Stimulated activated effector memory CD8-positive, alpha-beta T cell treated with anti-CD3 and anti-CD28 coated beads, Interleukin-12 subunit alpha, Interleukin-12 subunit beta, amount 100 ng/mL, for 72 hours (primary cell): ENCODE measurements around the gene PACSIN2.
"Not testable (repeated sequence)": the region's sequence is repeated elsewhere in the genome, so short reads cannot be mapped to it uniquely, and the experiment has no call there.

Experiments
- ATAC-seq: fragments of 150-1000 bp; cut with Tn5 transposase; 2 replicates; pipeline ENCODE4 v1.10.0; 2021
- DNase-seq, 2 donors: peaks; one replicate each; pipeline ENCODE4 v3.0.0; 2021 to 2022; ENCODE audit warnings: low spot score in 2 of 2
- H3K27ac Mint-ChIP-seq: one replicate; pipeline ENCODE4 v1.8.0; 2022; ENCODE audit warnings: mild to moderate bottlenecking, mixed read lengths
- H3K36me3 Mint-ChIP-seq: one replicate; pipeline ENCODE4 v1.8.0; 2022; ENCODE audit warnings: mild to moderate bottlenecking, mixed read lengths
- H3K4me1 Mint-ChIP-seq: one replicate; pipeline ENCODE4 v1.8.0; 2022; ENCODE audit warnings: mixed read lengths
- H3K4me3 Mint-ChIP-seq: one replicate; pipeline ENCODE4 v1.8.0; 2022; ENCODE audit warnings: mild to moderate bottlenecking, mixed read lengths
- H3K9me3 Mint-ChIP-seq: one replicate; pipeline ENCODE4 v1.8.0; 2022; ENCODE audit warnings: mixed read lengths

PACSIN2 gene

DNA sequence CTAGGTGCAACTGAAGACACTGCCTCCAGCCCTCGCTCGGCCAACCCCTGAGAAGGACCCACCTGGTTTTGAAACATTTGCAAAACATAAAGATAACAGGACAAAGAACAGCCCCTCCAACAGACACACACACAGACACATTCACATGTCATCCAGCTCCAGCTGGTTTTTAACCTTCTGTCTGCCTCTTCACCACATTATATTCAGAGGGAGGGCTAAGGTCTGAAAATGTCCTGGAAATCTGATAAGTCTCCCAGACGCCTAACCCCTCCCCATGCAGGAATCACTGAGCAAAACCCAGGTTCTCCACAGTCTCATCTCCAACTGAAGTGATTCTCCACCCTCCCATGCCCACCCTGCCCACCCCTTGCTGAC lies 29.4 kb downstream of the PACSIN2 start:
- Mint-ChIP-seq H3K9me3 (no peaks in the 10 kb centered on the region), H3K36me3 (no peaks in the 10 kb centered on the region), H3K4me1 (peaks cover 27% of the 10 kb centered on the region), H3K4me3 (no peak overlapping the region), H3K27ac (no peak overlapping the region)
- DNase-seq (no peak), ATAC-seq (no peak)

DNA sequence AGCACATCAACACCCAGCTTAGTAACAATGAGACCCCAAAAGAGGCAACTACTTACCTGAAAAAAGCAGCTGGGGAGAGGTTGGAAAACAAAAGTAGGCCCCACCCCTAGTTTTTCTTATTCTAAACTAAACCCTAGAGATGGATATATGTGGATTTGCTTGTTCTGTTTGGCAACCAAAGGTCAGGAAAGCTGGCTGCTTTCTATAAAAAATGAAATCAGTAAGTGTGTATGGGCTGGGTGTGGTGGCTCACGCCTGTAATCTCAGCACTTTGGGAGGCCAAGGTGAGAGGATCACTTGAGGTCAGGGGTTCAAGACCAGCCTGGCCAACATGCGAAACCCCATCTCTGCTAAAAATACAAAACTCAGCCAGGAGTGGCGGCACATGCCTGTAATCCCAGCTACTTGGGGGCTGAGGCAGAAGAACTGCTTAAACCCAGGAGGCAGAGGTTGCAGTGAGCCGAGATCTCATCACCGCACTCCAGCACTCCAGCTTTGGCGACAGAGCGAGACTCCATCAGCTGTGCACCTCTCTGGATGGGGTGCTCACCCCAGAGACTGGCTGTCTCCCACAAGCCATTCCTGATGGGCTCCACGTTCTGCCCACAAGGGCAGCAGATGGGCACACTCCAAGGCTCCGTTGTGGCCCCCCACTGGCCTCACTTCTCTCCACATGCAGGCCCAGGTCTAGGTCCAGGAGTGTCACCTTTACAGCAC lies 30.0 kb downstream of the PACSIN2 start:
- Mint-ChIP-seq H3K4me3 (no peak overlapping the region), H3K9me3 (no peaks in the 10 kb centered on the region), H3K36me3 (no peaks in the 10 kb centered on the region), H3K4me1 (peaks cover 22% of the 10 kb centered on the region), H3K27ac (no peak overlapping the region)
- DNase-seq (no peak), ATAC-seq (no peak)

DNA sequence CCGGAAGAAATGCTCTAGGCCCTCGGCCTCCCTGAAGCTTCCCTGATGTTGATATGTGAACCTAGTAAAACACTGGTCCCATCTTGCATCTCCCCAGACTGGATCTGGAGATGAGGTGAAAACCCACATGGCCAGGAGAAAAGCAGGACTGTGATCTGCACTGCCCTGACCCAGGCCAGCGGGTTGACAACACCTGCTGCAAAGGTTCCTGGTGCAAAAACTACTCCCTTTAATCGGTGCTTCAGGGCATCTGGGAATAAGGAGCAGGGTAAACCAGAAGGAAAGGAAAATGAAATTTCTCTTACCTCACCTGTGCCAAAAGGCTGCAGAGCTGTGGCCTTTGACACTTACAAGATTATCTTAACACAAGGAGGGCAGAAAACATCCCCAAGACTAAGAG lies 30.6 kb downstream of the PACSIN2 start:
- Mint-ChIP-seq H3K4me3 (no peak overlapping the region), H3K27ac (no peak overlapping the region), H3K4me1 (peaks cover 22% of the 10 kb centered on the region), H3K36me3 (no peaks in the 10 kb centered on the region), H3K9me3 (no peaks in the 10 kb centered on the region)
- ATAC-seq (no peak), DNase-seq (no peak)

DNA sequence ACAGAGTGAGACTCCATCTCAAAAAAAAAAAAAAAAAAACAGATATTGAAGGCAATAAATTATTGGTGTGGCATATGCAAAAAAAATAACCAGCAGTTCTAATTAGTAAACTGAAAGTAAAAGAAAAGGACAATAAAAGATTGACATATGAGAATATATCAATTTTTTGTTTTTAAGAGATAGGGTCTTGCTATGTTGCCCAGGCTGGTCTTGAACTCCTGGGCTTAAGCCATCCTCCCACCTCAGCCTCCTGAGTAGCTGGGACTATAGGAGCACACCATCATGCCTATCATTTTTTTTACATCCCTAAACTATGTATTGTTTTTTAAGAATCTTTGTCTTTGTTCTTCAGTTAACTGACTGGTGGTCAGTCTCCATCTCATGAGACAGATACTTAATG lies 31.5 kb downstream of the PACSIN2 start:
- Mint-ChIP-seq H3K9me3 (no peaks in the 10 kb centered on the region), H3K4me3 (no peak overlapping the region), H3K27ac (no peak overlapping the region), H3K4me1 (peaks cover 28% of the 10 kb centered on the region), H3K36me3 (no peaks in the 10 kb centered on the region)
- no peak for DNase-seq
- ATAC-seq, result no peak

DNA sequence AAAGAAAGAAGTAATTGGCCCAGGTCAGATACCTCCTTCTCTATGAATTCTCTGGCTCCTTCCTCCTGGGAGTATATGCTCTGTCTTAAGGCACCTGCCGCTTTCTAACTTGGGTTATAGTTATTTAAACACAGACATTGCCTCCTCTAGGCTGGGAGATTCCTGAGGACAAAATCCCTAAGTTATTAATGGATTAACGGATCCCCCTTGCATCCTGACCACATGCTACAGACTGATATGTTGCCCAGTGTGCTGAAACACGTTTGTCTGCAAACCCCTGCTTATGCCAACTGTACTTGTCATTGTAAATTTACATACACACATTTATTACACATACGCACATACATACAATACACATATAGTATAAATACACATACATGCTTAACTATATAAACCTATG lies 35.3 kb downstream of the PACSIN2 start:
- H3K4me3 Mint-ChIP-seq, result no peak overlapping the region
- H3K27ac Mint-ChIP-seq, result no peak overlapping the region
- no peaks in the 10 kb centered on the region for H3K36me3 Mint-ChIP-seq
- ATAC-seq (no peak), DNase-seq (no peak)
- no peaks in the 10 kb centered on the region for H3K9me3 Mint-ChIP-seq
- H3K4me1 Mint-ChIP-seq, result peaks cover 21% of the 10 kb centered on the region

DNA sequence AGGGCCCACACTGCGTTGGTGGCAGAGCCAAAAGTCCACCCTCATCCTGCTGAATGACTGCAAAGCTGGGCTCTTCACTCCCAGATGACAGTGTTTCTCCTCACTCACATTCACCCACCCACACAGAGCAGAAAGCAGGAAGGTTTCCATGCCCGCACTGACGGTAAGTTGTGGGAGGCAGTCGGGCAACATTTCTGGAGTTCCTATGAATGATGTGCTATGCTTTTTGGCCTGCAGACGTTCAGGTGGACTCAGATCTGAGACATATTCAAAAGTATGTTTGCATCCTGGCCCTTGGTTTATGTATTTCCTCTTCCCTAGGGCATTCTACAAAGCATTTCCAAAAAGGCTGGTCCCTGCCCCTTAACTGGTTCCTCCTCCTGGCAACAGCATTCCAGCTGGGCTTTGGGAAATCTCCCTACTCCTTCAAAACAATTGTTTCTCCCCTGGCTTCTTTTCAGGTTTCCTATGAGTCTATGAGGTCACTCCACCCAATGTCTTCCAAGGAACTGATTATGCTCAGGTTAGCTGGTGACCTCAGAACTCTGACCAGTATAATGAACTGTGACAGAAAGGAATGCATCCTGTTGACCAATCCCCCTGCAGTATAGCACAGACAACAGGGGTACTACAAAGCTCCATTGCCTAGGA lies 36.4 kb downstream of the PACSIN2 start:
- Mint-ChIP-seq H3K36me3 (no peaks in the 10 kb centered on the region), H3K4me3 (no peak overlapping the region), H3K27ac (no peak overlapping the region), H3K9me3 (no peaks in the 10 kb centered on the region), H3K4me1 (peaks cover 32% of the 10 kb centered on the region)
- no peak for DNase-seq
- ATAC-seq, result no peak

DNA sequence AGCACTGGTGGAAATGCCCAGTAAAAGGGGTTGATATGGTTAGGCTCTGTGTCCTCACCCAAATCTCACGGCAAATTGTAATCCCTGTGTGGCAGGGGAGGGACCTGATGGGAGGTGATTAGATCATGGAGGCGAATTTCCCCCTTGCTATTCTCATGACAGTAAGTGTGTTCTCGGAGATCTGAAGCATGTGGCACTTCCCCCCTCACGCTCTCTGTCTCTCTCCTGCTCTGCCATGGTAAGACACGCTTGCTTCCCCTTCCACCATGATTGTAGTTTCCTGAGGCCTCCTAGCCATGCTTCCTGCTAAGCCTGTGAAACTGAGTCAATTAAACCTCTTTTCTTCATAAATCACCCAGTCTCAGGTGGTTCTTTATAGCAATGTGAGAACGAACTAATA lies 37.4 kb downstream of the PACSIN2 start:
- H3K9me3 Mint-ChIP-seq, result no peaks in the 10 kb centered on the region

DNA sequence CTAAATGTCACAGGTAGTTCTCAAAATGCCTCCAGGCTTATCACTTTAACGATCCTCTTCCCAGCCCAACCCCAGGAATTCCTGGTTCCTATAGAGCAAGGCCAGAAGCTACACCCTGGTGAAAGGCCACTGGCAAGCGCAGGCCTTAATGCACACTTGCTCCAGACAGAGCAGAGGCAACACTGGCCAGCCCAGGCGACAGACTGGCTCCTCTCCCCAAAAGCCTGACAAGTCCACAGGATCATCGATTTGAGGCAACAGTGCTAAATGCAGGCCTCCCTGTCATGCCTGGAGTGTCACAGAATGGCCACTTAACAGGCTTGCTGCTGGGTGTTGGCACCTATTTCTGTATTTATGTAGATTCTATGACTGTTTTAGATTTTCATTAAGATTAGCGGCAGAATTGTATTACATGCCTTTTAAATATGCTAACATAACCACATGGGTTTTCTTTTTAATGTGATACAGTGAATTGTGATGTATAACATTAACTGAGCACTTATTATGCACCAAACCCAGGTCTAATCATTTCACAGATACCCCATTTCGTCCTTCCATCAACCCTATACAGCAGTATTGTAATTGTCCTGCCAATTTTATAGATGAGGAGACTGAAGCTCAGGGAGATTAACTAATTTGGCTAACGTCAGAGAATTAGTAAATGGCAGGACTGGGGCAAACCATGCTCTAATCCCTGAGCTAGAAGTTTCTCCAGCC lies 38.6 kb downstream of the PACSIN2 start:
- Mint-ChIP-seq H3K27ac (peak overlapping the region; percentile 17), H3K4me3 (no peak overlapping the region), H3K4me1 (peaks cover 41% of the 10 kb centered on the region), H3K36me3 (no peaks in the 10 kb centered on the region), H3K9me3 (no peaks in the 10 kb centered on the region)
- ATAC-seq, result no peak
- no peak for DNase-seq

More for the DNA sequence above, 37.4 kb downstream of the PACSIN2 start:
- ATAC-seq, result no peak
- Mint-ChIP-seq H3K27ac (no peak overlapping the region), H3K4me1 (peaks cover 41% of the 10 kb centered on the region), H3K36me3 (no peaks in the 10 kb centered on the region), H3K4me3 (no peak overlapping the region)
- DNase-seq, result no peak

DNA sequence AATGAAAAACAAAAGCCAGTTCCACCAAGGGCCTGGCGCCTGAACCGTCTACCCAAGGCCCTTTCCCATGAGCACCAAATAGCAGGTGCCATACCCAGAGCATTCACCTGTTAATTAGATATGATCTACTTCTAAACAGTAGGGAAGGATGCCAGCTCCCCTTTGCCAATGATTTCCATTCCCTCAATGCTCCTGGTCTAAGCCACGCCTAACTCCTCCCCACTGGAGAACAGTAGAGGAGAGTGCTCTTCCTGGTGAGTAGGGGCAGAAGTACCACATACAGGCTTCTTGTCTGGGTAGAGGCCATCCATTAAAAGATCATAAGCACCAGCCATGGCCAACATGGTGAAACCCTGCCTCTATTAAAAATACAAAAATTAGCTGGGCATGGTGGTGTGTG lies 40.7 kb downstream of the PACSIN2 start:
- peak overlapping the region; percentile 71 for H3K27ac Mint-ChIP-seq
- peaks cover 49% of the 10 kb centered on the region for H3K4me1 Mint-ChIP-seq
- no peaks in the 10 kb centered on the region for H3K9me3 Mint-ChIP-seq
- H3K36me3 Mint-ChIP-seq, result peaks cover 5% of the 10 kb centered on the region
- H3K4me3 Mint-ChIP-seq, result no peak overlapping the region
- DNase-seq, result no peak
- no peak for ATAC-seq

DNA sequence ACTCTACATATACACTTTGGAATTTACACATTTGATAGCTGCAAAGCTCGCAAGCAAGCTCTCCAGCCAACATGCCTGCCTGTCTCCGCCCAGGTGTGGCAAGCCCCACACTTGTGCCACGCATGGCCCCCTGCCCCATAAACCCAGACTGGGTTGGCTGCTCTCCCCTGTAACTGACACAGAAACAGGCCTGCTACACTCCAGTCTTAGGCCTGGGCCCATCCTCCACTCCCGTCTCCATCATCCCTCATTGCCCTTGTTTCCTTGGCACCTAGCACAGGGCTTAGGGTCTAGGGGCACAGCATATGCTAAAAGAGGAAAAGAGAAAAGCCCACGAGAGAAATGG lies 41.4 kb downstream of the PACSIN2 start:
- no peak for ATAC-seq
- no peaks in the 10 kb centered on the region for H3K9me3 Mint-ChIP-seq
- DNase-seq, result no peak
- H3K36me3 Mint-ChIP-seq, result peaks cover 5% of the 10 kb centered on the region
- peak overlapping the region; percentile 71 for H3K27ac Mint-ChIP-seq
- H3K4me3 Mint-ChIP-seq, result no peak overlapping the region
- H3K4me1 Mint-ChIP-seq, result peaks cover 44% of the 10 kb centered on the region

DNA sequence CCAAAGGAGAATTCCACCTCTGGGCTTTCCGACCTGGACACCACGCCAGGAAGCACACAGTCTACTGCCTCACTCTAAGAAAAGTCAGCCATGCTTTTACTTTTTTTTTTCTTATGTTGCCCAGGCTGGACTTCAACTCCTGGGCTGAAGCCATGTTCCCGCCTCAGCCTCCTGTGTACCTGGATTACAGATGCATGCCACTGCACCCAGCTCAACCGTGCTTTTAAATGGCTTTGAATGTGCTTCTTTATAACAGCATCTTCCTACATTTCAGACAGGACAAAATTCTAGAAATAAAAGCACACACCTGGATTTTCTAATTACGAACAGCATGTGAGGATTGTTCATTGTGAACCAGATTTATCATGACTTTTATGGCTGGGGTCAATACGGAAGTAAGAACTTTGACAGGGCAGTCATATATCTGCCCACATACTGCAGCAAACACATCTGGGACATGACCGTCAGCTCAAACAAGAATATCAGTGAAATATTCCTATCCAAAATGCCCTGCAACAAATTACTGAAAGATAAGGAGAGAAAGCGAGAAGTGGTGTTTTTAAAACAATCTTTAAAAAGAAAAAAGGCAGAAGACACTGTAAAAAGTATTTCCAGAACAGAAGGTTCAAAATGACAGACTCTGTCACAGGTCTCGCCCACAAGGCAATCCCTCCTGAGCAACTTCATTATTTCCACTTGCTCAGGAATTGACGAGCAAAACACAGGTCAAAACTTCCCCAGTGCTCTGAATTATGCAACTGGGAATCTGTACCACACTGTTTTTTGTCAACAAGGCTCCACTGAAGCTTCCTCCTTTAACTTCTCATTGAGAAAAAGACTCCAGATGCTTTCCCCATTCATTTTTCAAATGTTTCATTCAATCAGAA lies 42.1 kb downstream of the PACSIN2 start:
- H3K27ac Mint-ChIP-seq, result peak overlapping the region; percentile 71
- ATAC-seq, result no peak
- peaks cover 44% of the 10 kb centered on the region for H3K4me1 Mint-ChIP-seq
- no peak overlapping the region for H3K4me3 Mint-ChIP-seq
- no peaks in the 10 kb centered on the region for H3K9me3 Mint-ChIP-seq
- DNase-seq, result no peak
- peaks cover 8% of the 10 kb centered on the region for H3K36me3 Mint-ChIP-seq

DNA sequence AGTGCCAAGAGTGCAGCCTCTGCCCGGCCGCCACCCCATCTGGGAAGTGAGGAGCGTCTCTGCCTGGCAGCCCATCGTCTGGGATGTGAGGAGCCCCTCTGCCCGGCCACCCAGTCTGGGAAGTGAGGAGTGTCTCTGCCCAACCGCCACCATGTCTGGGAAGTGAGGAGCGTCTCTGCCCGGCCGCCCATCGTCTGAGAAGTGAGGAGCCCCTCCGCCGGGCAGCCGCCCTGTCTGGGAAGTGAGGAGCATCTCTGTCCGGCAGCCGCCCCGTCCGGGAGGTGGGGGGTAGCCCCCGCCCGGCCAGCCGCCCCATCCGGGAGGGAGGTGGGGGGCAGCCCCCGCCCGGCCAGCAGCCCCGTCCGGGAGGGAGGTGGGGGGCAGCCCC lies 43.5 kb downstream of the PACSIN2 start:
- Mint-ChIP-seq H3K36me3 (peaks cover 10% of the 10 kb centered on the region), H3K4me1 (peaks cover 41% of the 10 kb centered on the region)
- not testable (repeated sequence) for H3K9me3 Mint-ChIP-seq, DNase-seq, H3K27ac Mint-ChIP-seq, H3K4me3 Mint-ChIP-seq, ATAC-seq

DNA sequence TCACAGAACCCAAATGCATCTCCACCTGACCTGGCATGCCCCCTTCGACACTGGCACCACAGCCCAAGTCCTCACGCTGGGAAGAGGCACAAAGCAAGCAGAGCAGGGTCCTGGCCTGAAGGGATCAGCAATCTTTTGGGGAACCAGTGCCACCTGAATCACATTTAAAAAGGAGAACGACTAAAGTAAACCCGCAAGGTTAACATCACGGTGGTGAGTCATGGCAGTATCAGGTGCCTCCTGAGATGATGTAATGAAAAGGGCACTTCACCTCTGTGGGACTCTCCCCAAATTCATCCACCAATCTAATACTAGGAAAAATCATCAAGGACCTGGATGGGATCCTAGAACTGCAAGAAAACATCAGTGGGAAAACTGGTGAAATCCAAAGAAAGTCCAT lies 44.9 kb downstream of the PACSIN2 start:
- Mint-ChIP-seq H3K4me3 (no peak overlapping the region), H3K4me1 (peaks cover 51% of the 10 kb centered on the region), H3K36me3 (peaks cover 13% of the 10 kb centered on the region), H3K9me3 (no peaks in the 10 kb centered on the region), H3K27ac (no peak overlapping the region)
- DNase-seq, result no peak
- ATAC-seq, result no peak

DNA sequence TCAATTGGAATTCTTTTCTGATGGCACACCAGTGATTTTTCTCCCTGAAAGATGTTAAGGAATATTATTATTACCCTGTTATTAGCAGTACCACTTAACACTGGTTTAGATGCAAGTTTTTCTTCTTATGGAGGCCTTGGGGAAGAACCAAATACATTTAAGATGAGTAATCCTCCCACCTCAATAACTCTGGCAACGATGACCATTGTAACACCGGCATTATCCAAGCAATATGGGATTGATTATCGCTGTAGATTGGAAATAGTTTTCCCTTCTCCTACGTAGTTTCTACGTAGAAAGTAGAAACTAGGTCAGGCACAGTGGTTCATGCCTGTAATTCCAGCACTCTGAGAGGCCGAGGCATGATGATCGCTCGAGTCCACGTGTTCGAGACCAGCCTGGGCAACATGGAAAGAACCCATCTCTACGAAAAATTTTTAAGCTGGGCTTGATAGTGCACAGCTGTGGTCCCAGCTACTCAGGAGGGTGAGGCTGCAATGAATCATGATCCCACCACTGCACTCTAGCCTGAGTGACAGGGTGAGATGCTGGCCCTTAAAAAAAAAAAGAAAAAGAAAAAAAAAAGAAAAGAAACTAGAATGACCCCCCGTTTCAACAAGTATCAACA lies 45.5 kb downstream of the PACSIN2 start:
- ATAC-seq (no peak), DNase-seq (no peak)
- Mint-ChIP-seq H3K4me3 (no peak overlapping the region), H3K9me3 (no peaks in the 10 kb centered on the region), H3K36me3 (peaks cover 15% of the 10 kb centered on the region), H3K4me1 (peaks cover 51% of the 10 kb centered on the region), H3K27ac (no peak overlapping the region)

DNA sequence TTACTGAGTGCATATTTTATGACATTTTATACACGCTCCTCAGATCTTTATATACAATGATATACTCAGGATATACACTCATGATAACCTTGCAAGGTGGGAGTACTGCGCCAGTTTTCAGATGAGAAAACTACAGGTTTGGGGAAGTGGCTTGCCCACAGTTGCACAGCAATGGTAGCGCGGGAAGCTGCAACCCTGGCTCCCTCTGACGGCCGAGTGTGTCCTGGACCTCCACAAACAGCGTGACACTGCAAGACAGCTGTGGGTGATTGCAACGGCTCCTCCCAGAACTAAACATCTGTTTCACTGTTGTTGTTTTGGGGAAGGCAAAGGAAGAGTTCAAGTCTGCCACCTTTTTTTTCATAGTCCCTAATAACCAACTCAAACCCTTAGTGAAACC lies 47.0 kb downstream of the PACSIN2 start:
- Mint-ChIP-seq H3K27ac (no peak overlapping the region), H3K9me3 (no peaks in the 10 kb centered on the region), H3K4me3 (no peak overlapping the region), H3K36me3 (peaks cover 15% of the 10 kb centered on the region), H3K4me1 (peaks cover 51% of the 10 kb centered on the region)
- ATAC-seq, result no peak
- no peak for DNase-seq
